ENCODE results near the gene CFDP1.

DNA sequence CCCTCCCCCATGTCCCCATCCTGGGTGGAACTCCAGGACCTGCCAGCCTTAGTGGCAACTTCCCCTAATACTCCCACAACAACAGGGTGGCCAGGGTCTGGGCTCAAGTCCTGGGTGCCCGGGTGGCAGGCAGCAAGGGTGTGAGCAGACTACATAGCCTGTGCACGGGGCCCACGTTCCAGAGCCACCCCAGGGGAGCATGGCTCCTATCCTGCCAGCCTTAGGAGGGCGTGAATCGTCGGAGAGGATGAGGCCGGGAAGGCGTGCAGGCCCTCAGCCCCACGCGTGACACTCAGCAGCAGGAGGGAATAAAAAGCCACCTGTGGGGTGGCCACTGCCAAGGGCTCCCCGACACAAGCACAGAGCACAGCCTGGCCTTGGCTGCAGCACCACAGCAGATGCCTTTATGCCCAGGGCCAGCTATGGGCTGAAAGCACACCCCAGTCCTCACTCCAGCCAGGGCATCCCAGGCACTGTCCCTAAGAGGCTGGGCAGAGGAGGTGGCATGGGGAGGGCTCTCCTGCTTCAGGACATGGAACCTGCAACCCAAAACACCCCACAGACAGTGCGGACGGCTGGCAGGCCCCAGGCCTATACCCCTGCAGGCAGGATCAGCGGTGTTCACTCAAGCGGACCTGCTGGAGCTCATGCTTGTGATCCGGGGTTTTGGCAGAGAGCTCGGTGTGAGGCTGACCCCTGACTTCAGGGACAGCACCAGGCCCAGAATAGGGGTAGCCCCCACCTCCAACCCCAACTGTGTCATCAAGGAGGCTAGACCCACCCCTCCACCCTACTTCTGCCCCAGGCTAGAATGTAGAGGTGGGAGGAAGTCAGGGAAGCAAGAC lies 184.5 kb downstream of the CFDP1 start:
- TF ChIP-seq, protein P1, sequence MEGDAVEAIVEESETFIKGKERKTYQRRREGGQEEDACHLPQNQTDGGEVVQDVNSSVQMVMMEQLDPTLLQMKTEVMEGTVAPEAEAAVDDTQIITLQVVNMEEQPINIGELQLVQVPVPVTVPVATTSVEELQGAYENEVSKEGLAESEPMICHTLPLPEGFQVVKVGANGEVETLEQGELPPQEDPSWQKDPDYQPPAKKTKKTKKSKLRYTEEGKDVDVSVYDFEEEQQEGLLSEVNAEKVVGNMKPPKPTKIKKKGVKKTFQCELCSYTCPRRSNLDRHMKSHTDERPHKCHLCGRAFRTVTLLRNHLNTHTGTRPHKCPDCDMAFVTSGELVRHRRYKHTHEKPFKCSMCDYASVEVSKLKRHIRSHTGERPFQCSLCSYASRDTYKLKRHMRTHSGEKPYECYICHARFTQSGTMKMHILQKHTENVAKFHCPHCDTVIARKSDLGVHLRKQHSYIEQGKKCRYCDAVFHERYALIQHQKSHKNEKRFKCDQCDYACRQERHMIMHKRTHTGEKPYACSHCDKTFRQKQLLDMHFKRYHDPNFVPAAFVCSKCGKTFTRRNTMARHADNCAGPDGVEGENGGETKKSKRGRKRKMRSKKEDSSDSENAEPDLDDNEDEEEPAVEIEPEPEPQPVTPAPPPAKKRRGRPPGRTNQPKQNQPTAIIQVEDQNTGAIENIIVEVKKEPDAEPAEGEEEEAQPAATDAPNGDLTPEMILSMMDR (IDR thresholded peaks at IDR 0.05; ENCODE audit: low read length): no peak
- TF ChIP-seq EZH2phosphoT487 (IDR thresholded peaks at IDR 0.05; ENCODE audit: low read length) (no peak), EZH2 (optimal IDR thresholded peaks at IDR 0.05; ENCODE audit: low read depth, low read length) (no peak)

Data from MM.1S (cell line).